ENCODE results near the gene MYEOV.

DNA sequence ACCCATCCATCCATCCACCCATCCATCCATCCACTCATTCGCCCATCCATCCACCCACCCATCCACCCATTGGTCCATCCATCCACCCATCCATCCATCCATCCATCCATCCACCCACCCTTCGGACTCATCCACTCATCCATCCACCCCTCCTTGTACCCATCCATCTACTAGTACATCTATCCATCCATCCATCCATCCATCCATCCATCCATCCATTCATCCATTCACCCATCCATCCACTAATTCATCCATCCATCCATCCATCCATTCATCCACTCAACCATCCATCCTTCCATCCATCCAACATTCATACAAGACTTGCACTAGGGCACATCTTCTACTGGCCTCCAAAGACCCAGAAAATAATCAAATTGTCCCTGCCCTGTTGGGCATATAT is 20.0 kb downstream of the MYEOV start:
- no peak for TF ChIP-seq EP300 (IDR thresholded peaks at IDR 0.05; ENCODE audit: low read length)
- no peak for TF ChIP-seq CTBP1 (IDR thresholded peaks at IDR 0.05; ENCODE audit: borderline replicate concordance)
- TF ChIP-seq, protein P1, sequence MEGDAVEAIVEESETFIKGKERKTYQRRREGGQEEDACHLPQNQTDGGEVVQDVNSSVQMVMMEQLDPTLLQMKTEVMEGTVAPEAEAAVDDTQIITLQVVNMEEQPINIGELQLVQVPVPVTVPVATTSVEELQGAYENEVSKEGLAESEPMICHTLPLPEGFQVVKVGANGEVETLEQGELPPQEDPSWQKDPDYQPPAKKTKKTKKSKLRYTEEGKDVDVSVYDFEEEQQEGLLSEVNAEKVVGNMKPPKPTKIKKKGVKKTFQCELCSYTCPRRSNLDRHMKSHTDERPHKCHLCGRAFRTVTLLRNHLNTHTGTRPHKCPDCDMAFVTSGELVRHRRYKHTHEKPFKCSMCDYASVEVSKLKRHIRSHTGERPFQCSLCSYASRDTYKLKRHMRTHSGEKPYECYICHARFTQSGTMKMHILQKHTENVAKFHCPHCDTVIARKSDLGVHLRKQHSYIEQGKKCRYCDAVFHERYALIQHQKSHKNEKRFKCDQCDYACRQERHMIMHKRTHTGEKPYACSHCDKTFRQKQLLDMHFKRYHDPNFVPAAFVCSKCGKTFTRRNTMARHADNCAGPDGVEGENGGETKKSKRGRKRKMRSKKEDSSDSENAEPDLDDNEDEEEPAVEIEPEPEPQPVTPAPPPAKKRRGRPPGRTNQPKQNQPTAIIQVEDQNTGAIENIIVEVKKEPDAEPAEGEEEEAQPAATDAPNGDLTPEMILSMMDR (IDR thresholded peaks at IDR 0.05 in 2 of 3, conservative IDR thresholded peaks at IDR 0.05 in 1 of 3; ENCODE audit: insufficient read depth in 2 of 3, low read depth in 1 of 3, low read length in 3 of 3): no peak
- TF ChIP-seq, protein P2, sequence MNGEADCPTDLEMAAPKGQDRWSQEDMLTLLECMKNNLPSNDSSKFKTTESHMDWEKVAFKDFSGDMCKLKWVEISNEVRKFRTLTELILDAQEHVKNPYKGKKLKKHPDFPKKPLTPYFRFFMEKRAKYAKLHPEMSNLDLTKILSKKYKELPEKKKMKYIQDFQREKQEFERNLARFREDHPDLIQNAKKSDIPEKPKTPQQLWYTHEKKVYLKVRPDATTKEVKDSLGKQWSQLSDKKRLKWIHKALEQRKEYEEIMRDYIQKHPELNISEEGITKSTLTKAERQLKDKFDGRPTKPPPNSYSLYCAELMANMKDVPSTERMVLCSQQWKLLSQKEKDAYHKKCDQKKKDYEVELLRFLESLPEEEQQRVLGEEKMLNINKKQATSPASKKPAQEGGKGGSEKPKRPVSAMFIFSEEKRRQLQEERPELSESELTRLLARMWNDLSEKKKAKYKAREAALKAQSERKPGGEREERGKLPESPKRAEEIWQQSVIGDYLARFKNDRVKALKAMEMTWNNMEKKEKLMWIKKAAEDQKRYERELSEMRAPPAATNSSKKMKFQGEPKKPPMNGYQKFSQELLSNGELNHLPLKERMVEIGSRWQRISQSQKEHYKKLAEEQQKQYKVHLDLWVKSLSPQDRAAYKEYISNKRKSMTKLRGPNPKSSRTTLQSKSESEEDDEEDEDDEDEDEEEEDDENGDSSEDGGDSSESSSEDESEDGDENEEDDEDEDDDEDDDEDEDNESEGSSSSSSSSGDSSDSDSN (IDR thresholded peaks at IDR 0.05; ENCODE audit: borderline replicate concordance in 1 of 2, low read depth in 2 of 2, low read length in 2 of 2): no peak
- TF ChIP-seq FOXM1 (IDR thresholded peaks at IDR 0.05; ENCODE audit: low read depth): no peak
- TF ChIP-seq FOXM1 (CRISPR knock-in tag; IDR thresholded peaks at IDR 0.05; ENCODE audit: low read depth): no peak
- TF ChIP-seq, protein P3, sequence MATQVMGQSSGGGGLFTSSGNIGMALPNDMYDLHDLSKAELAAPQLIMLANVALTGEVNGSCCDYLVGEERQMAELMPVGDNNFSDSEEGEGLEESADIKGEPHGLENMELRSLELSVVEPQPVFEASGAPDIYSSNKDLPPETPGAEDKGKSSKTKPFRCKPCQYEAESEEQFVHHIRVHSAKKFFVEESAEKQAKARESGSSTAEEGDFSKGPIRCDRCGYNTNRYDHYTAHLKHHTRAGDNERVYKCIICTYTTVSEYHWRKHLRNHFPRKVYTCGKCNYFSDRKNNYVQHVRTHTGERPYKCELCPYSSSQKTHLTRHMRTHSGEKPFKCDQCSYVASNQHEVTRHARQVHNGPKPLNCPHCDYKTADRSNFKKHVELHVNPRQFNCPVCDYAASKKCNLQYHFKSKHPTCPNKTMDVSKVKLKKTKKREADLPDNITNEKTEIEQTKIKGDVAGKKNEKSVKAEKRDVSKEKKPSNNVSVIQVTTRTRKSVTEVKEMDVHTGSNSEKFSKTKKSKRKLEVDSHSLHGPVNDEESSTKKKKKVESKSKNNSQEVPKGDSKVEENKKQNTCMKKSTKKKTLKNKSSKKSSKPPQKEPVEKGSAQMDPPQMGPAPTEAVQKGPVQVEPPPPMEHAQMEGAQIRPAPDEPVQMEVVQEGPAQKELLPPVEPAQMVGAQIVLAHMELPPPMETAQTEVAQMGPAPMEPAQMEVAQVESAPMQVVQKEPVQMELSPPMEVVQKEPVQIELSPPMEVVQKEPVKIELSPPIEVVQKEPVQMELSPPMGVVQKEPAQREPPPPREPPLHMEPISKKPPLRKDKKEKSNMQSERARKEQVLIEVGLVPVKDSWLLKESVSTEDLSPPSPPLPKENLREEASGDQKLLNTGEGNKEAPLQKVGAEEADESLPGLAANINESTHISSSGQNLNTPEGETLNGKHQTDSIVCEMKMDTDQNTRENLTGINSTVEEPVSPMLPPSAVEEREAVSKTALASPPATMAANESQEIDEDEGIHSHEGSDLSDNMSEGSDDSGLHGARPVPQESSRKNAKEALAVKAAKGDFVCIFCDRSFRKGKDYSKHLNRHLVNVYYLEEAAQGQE (IDR thresholded peaks at IDR 0.05; ENCODE audit: borderline replicate concordance): no peak
- TF ChIP-seq, protein P3 (CRISPR knock-in tag; IDR thresholded peaks at IDR 0.05; ENCODE audit: low read depth): no peak
- no peak for TF ChIP-seq ZFX (CRISPR knock-in tag; IDR thresholded peaks at IDR 0.05)
- TF ChIP-seq, protein P4, sequence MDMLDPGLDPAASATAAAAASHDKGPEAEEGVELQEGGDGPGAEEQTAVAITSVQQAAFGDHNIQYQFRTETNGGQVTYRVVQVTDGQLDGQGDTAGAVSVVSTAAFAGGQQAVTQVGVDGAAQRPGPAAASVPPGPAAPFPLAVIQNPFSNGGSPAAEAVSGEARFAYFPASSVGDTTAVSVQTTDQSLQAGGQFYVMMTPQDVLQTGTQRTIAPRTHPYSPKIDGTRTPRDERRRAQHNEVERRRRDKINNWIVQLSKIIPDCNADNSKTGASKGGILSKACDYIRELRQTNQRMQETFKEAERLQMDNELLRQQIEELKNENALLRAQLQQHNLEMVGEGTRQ (CRISPR knock-in tag; IDR thresholded peaks at IDR 0.05): no peak
- no peak for TF ChIP-seq CHD2 (IDR thresholded peaks at IDR 0.05; ENCODE audit: low read depth, low read length)
- TF ChIP-seq ZNF274 (IDR thresholded peaks at IDR 0.05; ENCODE audit: borderline replicate concordance, low read depth, low read length): no peak
- no peak for TF ChIP-seq PURB (CRISPR knock-in tag; IDR thresholded peaks at IDR 0.05; ENCODE audit: low read depth)
- no peak for TF ChIP-seq FIP1L1 (IDR thresholded peaks at IDR 0.05; ENCODE audit: low read depth, low read length, poor library complexity, severe bottlenecking)
- TF ChIP-seq CEBPG (CRISPR knock-in tag; IDR thresholded peaks at IDR 0.05): no peak
- TF ChIP-seq CEBPG (tag; conservative IDR thresholded peaks at IDR 0.05 in 1 of 2, IDR thresholded peaks at IDR 0.05 in 1 of 2): no peak

Data from K562 (cell line).